HG03175 (cell line): ENCODE results near the gene ACTL6A.
"Not testable (repeated sequence)": the region's sequence is repeated elsewhere in the genome, so short reads cannot be mapped to it uniquely, and the experiment has no call there.

Source experiments
- ATAC-seq: cut with Tn5 transposase; IDR thresholded peaks from one replicate; pipeline ENCODE4 v1.9.1; 2021; ENCODE audit warnings: mild to moderate bottlenecking, moderate library complexity; ENCODE audit not compliant: unreplicated experiment

ACTL6A gene

GRCh38 chr3:179562591-179563270 is at the start of gene ACTL6A:
Gene ACTL6A, plus strand, starts transcription at chr3:179562926. Its CDS starts 167 bp downstream, at chr3:179563093.
- ATAC-seq, result peak; percentile 92

- no peak for ATAC-seq
Measured at GRCh38 chr3:179513862-179514261, 48.9 kb upstream of the ACTL6A start.

DNA sequence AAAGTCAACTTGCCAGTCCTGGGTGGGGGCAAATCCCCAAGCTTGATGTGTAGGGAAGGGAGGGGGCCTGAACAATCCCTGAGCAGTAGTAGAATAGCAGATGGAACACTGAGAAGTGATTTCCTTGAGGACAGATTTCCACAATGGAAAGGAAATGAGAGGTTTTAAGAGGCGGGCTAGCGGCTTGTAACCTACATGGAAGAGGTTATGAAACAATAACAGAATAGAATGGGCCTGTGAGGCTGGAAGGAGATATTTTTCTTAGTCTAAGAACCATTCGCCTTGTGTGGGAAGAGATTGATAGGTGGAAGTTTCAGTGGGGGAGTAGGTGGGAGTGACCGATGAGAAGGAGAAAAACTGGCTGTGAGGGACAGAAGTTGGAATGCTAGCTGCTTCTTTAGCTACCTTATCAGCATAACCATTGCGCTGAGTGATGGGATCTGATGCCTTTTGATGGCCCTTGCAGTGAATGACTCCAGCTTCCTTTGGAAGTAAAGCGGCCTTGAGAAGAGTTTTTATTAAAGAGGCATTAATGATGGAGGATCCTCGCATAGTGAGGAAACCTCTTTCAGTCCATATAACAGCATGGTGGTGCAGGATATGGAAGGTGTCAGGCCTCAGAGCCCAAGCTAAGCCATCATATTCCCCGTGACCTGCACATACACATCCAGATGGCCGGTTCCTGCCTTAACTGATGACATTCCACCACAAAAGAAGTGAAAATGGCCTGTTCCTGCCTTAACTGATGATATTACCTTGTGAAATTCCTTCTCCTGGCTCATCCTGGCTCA is 46.1 kb upstream of the ACTL6A start:
- not testable (repeated sequence) for ATAC-seq

DNA sequence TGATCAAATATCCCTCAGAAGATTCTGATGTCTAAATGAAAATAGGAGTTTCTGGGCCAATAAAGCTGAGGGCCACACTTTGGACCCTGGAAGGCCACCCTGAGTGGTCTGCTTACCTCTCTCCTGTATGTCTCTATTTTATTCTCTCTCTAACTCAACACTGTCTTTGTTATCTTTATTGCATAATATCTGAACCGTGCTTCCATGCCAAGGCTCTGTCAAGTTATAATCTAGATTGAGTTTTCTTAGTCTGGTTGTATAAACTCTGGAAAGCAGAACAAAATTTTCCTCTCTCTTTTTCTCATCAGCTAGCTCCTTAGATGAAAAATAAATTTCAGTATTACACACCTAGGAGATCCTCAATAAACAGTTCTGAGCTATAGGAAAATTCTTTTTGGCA is 36.2 kb upstream of the ACTL6A start:
- ATAC-seq, result no peak

DNA sequence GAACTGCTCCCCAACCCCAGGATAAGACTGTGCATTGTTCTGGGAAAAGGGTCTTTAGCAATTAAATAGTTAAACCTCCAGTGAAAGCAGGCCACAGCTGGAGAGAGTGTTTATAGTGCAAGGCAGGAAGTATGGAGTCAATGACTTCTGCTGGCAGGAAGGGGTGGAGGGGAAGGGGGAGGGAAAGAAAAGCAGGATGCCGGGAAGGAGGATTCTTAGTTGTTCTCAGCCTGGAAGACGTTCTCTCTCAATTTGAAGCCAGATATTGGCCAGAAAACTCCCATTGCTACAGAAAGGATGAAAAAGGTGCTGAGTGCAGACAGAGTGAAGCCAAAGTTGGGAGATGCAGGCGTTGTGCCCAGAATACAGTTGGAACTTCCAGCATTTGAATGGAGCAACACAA is 35.7 kb upstream of the ACTL6A start:
- ATAC-seq, result no peak

GRCh38 chr3:179528772-179529171 is 34.0 kb upstream of the ACTL6A start:
- ATAC-seq, result no peak

GRCh38 chr3:179531576-179531975 is 31.1 kb upstream of the ACTL6A start:
- no peak for ATAC-seq

- ATAC-seq, result no peak
Measured at GRCh38 chr3:179533274-179533673, 29.5 kb upstream of the ACTL6A start.

- ATAC-seq, result no peak
Measured at GRCh38 chr3:179536256-179536655, 26.5 kb upstream of the ACTL6A start.

DNA sequence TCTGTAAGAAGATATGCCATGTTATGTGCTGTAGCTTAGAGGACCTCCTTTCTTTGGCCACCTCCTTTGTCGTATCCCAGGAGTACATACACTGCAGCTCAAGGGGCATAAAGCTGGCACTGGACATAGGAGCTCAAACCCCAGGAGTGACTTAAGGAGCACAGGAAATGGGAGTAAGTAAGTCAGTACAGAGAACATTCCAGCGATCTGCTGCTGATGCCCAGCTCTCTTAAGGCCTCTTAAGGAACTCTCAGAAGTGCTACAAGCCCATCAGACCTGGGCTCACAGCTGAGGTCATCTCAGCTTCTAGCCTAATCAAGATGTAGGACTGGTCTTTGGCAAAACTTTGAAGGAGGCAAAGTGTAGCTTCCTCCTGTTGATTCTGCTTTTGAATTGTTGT is 21.6 kb upstream of the ACTL6A start:
- ATAC-seq, result no peak

DNA sequence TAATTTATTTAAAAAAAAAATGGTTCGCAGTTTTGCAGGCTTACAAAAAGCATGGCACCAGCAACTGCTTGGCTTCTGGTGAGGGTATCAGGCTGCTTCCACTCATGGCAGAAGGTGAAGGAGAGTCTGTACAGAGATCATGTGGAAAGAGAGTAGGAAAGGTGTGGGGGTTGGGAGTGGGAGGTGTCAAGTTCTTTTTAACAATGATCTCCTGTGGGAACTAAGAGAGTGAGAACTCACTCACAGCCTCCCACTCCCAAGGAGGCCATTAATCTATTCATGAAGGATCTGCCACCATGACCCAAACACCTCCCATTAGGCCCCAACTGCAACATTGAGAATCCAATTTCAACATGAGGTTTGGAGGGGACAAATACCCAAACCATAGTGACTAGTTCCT is 21.1 kb upstream of the ACTL6A start:
- ATAC-seq, result no peak

DNA sequence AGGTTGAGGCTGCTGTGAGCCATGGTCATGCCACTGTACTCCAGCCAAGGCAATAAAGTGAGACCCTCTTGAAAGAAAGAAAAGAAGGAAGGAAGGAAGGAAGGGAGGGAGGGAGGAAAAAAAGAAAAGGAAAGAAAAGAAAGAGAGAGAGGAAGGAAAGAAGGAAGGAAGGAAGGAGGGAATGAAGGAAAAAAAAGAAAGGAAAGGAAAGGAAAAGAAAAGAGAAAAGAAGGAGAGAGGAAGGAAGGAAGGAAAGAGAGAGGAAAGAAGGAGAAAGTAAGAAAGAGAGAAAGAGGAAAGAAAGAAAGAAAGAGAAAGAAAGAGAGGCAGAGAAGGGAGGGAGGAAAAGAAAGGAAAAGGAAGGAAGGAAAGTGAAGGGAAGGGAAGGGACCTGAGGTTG is 20.4 kb upstream of the ACTL6A start:
- ATAC-seq, result no peak

DNA sequence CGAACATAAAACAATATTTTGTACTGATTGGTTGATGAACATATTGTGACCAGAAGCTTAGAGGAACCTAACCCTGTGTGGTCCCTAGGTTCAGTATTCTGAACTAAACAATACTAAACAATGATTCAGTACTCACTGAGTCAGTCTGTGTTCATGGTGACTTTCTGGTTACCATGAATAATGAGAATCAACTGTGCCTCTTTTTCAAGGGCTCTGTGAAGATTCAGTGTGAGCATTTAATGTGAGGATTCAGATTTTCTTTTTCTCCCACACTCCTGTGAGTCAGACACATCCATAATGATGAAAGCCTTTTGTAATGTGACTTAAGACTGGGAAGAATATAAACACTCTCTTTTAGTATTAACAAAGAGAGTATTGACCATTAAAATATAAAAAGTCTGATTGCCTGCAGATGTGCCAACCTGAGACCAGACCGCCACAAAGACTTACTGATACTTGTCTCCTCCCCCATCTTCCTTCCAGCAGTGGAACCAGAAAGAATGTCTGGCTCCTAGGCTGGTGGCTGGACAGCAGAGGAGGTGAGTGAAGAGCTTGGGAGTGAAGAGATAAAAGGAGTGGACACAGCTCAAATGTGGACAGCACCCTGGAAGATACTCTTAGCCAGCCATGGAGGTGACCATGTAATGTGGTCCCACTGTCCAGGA is 17.6 kb upstream of the ACTL6A start:
- ATAC-seq, result no peak

- no peak for ATAC-seq
Measured at GRCh38 chr3:179546814-179547241, 15.9 kb upstream of the ACTL6A start.

DNA sequence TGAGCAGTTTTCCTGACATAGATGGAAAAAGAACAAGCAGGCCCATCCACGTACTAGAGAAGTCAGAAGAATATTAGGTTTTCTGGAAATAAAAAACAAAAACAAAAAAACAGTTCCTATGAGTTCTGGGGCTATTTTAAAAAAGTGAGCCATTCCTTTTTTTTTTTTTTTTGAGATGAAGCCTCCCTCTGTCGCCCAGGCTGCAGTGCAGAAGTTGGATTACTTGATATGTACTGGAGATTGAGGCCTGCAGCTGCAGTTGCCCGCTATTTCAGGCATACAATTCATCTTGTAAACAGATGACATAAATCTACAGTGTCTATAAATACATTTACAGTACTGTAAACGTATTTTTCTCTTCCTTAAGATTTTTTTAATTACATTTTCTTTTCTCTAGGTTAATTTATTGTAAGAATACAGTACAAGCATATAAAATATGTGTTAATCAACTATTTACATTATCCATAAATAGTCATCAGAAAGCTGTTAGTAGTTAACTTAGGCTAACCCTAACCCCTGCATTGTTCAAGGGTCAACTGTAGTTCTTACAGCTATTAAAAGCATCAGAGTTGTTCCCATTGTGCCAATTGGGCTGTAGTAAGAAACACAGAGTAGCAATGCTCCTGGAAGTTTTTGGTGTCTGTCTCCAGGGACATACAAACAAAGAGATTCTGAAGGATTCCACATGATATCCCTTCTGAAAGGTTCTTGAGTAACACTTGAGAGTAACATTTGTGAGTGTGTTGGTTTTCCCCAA is 11.2 kb upstream of the ACTL6A start:
- ATAC-seq, result no peak

DNA sequence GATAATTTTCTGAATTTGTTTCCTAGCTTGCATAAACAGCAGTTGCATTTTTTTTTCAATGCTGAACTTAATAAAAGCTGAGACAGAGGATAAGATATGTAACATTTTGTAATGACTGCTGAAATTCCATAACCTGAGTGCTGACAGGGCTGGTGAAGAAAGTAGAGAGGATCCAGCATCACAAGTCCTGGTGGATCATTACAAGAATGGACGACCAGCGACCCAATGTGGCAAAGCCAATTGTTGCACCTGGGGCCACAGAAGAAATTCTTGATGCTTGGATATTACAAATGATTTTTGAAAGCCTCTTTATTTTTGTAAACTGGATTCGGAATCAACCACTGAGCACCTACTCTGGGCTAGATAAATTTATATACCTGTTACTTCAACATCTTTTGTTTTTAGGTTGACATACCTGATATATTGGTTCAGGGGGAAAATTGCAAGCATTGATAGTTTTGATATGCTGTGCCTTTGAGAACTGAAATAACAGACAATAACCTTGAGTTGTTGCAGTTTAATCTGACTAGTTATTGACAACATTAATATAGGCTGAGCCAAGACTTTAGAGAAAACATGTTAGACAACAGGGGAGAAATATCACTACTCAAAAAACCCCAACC is 3.9 kb upstream of the ACTL6A start:
- ATAC-seq, result no peak

GRCh38 chr3:179560791-179561190 is 1.9 kb upstream of the ACTL6A start:
- no peak for ATAC-seq

DNA sequence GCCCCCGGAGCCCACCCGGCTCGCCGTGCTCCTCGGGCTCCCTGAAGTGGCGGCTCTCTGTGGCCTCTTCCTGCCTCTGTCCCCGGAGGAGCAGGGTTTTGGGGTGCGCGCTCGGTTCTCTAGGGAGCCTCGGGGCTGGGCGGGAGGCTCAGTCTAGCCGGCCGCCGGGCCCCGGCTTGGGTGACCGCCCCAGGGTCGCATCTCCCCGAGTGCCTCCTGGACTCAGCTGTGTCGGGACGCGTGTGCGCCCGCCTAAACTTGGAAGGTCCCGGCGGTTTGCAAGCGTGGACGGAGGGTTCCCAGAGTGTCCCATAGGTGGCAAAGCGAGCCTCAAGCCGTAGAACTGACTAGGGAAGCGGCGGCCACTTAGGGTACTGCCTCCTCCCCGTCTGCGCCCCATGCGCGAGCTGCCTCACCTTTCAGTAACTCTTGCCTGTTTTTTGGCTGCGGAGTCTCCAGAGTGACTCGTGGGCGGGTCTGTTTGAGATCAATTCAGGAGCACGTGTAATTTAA is 601 bp downstream of the ACTL6A start:
- ATAC-seq, result peak; percentile 67

GRCh38 chr3:179565496-179565895 is 2.8 kb downstream of the ACTL6A start:
- ATAC-seq, result no peak

GRCh38 chr3:179580992-179581391 is 18.3 kb downstream of the ACTL6A start:
- ATAC-seq, result no peak
